Raji (cell line): ENCODE results near the gene COIL.

Source experiments
- POLR2A ChIP-seq: IDR thresholded peaks from 2 replicates; pipeline ENCODE4 v1.6.1; 2011; ENCODE audit warnings: low read depth, low read length, control low read depth; ENCODE audit not compliant: insufficient read depth

COIL gene

GRCh38 chr17:56960596-56961538 is at the start of gene COIL:
COIL (minus strand) TSS chr17:56961050; CDS start chr17:56961019, 31 bp downstream.
- TF ChIP-seq POLR2A = peak; percentile 82

GRCh38 chr17:57010487-57010886 is 49.6 kb upstream of the COIL start:
- TF ChIP-seq POLR2A = no peak

DNA sequence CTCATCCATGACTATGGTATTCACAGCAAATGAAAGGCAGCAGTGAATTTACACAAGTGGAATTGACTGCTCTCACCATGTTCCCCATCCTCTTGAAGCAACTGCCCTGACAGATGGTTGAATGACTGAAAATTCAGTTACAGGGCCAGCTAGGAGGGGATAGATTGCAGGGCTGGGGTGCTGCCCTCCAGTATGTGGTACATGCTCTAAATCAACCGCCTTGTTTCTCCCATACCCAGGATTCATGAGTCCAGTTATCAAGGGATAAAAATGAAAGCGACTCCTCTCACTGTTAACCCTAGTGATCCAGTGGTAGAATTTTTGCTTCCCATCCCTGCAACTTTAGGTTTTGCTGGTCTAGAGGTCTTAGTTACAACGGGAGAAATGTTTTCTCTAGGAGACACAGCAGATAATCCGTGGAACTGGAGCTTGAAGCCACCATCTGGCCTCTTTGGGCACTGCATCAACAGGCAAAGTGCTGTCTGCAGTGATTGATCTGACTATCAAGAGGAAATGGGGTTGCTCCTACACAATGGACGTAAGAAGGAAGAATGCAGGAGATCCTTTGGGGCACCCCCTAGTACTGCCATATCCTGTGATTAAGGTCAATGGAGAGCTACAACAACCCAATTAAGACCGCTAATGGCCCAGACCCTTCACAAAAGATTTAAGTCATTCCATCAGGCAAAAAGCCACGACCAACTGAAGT is 49.0 kb upstream of the COIL start:
- no peak for TF ChIP-seq POLR2A

DNA sequence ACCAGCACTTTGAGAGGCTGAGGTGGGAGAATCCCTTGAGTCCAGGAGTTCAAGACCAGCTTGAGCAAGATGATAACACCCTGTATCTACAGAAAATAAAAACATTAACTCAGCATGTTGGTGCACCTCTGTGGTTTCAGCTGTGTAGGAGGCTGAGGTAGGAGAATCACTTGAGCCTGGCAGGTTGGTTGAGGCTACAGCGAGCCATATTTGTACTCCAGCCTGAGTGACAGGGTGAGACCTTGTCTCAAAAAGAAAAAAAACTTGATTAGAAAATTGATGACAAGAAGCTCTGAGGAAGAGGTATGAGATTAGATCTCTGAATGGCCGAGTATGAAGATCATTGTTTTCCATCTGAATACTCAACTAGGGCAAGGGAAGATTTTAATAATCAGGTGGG is 48.1 kb upstream of the COIL start:
- no peak for TF ChIP-seq POLR2A

DNA sequence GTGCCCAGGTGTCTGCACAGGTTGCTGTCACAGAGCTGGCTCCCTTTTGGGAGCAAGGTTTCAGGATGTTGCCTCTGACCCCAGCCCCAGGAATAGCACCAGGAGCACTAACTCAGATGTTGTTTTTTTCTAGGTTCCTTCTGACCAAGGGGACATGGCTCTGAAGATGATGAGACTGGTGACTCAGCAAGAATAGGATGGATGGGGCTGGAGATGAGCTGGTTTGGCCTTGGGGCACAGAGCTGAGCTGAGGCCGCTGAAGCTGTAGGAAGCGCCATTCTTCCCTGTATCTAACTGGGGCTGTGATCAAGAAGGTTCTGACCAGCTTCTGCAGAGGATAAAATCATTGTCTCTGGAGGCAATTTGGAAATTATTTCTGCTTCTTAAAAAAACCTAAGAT is 45.2 kb upstream of the COIL start:
- TF ChIP-seq POLR2A = no peak

- peak; percentile 42; the same call in 1 of the 2 replicates for TF ChIP-seq POLR2A
Measured at GRCh38 chr17:57004944-57005579, 44.2 kb upstream of the COIL start.

GRCh38 chr17:57002904-57003303 is 42.1 kb upstream of the COIL start:
- TF ChIP-seq POLR2A = no peak

DNA sequence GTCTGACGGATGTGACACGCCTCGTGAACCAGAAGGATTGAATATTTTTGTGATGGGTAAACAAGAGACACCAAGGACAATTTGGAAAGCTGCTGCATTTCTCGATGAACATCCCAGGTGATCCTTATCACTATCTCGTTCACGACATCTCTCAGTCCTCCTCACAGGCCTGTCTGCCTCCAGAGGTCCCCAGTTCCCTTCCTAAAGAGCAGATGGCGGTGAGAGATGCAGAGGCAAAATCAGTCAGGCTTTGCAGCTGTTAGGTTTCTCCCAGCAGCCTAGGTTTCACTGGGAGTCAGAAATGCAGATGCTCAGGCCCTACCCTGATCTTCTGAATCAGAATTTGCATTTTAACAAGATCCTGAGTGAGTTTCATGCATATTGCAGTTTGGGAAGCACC is 40.7 kb upstream of the COIL start:
- TF ChIP-seq POLR2A = no peak

- TF ChIP-seq POLR2A = no peak
Measured at GRCh38 chr17:56997313-56997712, 36.5 kb upstream of the COIL start.

- no peak for TF ChIP-seq POLR2A
Measured at GRCh38 chr17:56995766-56996165, 34.9 kb upstream of the COIL start.

- no peak for TF ChIP-seq POLR2A
Measured at GRCh38 chr17:56994009-56994792, 33.4 kb upstream of the COIL start.

DNA sequence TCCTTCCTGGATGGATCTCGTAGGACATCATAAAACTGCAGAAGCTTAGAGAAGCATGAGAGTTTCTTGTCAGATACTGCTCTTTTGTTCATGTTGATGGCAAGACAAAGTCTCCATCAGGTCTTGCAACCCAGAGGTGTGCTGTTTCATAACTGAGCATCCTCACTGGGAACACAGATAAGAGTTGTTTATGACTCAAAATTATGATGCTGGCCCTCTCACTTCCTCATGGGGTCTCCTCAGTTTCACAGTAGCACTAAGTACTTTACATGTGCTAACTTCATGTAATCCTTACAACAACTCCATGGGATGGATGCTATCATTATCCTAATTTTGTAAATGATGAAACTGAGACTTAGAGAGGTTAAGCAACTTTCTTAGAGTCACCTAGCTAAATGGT is 31.5 kb upstream of the COIL start:
- TF ChIP-seq POLR2A = no peak

GRCh38 chr17:56988901-56989572 is 28.2 kb upstream of the COIL start:
- TF ChIP-seq POLR2A = no peak

GRCh38 chr17:56987283-56987834 is 26.5 kb upstream of the COIL start:
- TF ChIP-seq POLR2A = no peak
